ENCODE results near the gene DGKI. TPM values are rescaled to one million over a fixed set of nuclear protein-coding genes. Genes with fewer than 3 reads are reported as not detected.
A peak's percentile ranks its signal among the peaks of the same experiment; 100 is the strongest.

DGKI gene
- polyA plus RNA-seq, 1 experiment, result 1.4 TPM

DNA sequence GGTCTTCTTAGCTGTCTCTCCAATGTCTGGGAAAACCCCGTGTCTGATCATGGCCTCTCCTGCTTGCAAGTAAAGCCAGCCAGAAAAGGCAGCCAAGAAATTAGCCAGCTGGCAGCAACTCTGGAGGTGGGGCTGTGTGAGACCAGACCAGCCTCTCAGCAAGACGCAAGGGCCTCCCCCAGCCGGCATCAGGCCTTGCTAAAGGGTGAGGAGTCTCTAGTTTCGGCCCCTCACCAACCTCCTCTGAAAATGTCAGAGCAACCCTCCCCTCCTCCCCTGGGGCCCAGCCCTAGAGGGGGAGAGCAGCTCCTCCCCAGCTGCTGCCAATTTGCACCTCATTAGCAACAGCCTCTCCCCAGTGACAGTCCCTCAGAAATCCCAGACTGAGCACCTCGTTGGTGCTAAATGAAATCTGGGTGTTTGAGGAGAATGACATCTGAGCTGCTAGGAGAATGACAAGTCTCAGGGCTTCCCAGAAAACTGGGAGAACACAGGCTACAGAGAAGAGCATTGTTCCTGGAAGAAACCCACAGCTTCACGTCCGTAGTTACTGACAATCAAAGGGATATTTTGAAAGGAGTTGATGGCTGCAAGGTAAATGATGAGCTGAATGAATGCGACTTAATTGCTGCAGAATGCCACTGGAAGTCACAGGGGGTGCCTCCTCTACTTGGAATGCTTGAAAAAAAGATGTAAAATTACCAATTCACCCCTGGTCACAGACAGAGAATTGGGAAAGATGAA lies 25.9 kb downstream of the DGKI start:
- H3K4me3 ChIP-seq (ENCODE audit: low read depth, low read length), result no peak overlapping the region
- H3K36me3 ChIP-seq (ENCODE audit: control insufficient read depth, insufficient read depth, low read length), result no peaks in the 10 kb centered on the region
- TF ChIP-seq, protein P1, sequence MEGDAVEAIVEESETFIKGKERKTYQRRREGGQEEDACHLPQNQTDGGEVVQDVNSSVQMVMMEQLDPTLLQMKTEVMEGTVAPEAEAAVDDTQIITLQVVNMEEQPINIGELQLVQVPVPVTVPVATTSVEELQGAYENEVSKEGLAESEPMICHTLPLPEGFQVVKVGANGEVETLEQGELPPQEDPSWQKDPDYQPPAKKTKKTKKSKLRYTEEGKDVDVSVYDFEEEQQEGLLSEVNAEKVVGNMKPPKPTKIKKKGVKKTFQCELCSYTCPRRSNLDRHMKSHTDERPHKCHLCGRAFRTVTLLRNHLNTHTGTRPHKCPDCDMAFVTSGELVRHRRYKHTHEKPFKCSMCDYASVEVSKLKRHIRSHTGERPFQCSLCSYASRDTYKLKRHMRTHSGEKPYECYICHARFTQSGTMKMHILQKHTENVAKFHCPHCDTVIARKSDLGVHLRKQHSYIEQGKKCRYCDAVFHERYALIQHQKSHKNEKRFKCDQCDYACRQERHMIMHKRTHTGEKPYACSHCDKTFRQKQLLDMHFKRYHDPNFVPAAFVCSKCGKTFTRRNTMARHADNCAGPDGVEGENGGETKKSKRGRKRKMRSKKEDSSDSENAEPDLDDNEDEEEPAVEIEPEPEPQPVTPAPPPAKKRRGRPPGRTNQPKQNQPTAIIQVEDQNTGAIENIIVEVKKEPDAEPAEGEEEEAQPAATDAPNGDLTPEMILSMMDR (IDR thresholded peaks at IDR 0.05; ENCODE audit: insufficient read depth, low read depth, low read length), result no peak
- ChIA-PET POLR2A (interaction anchor here (0.7 kb wide), 1 partner anchor 30 kb away, joined by 7 read pairs; no protein-coding TSS in a partner anchor), CTCF (interaction anchor here (0.6 to 1.7 kb wide), 5 partner anchors 72 to 187 kb away, joined by 3 to 4 read pairs (median 3); partner anchors contain the start of gene CREB3L2)
- H3K27me3 ChIP-seq (ENCODE audit: control insufficient read depth, insufficient read depth, low read length), result no peaks in the 10 kb centered on the region
- DNase-seq (ENCODE audit: low read depth), result peak; percentile 23

DNA sequence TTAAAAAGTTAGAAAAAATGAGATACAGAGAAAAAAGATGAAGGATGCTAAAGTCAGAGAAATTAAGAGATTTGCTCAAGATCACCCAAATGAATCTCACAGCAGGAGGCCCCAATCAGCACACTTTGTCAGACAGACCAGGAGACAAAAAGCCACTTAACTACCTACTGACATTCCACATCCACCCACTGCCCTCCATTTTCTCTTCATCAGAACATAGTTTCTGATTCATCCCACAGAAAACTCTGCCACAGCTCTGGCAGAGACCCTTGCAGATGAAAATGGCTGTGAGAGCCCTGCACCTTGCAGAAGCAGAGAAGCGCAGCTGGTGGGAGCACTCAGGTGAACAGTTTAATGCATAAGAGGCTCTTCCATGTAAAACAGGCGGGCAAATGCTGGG lies 26.6 kb downstream of the DGKI start:
- ChIA-PET CTCF (interaction anchor here (1.3 kb wide), 1 partner anchor 81 kb away, joined by 3 read pairs; no protein-coding TSS in a partner anchor), POLR2A (no interaction called here)
- H3K27me3 ChIP-seq (ENCODE audit: control insufficient read depth, insufficient read depth, low read length), result no peaks in the 10 kb centered on the region
- H3K4me3 ChIP-seq (ENCODE audit: low read depth, low read length), result no peak overlapping the region
- TF ChIP-seq, protein P1 (IDR thresholded peaks at IDR 0.05; ENCODE audit: insufficient read depth, low read depth, low read length), result no peak
- DNase-seq (ENCODE audit: low read depth), result no peak
- no peaks in the 10 kb centered on the region for H3K36me3 ChIP-seq (ENCODE audit: control insufficient read depth, insufficient read depth, low read length)

DNA sequence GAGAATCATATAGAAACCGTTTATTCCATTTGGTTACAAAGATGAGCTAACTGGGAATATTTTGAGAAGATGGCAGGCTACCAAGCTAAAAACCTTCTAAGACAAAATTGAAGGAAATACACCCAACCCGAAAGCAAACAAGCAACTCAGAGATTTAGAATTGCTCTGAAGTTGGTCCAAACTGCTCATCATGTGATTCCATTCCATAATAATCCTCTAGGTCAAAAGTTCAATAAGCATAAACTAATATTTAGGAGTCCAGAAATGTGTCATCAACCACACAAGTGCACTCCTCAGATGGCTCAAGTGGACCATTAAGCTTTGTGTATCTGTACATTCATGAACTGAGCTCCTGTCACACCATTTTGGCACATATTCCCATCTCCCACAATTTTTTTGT lies 28.7 kb downstream of the DGKI start:
- POLR2A ChIA-PET, result no interaction called here
- H3K4me3 ChIP-seq (ENCODE audit: low read depth, low read length), result no peak overlapping the region
- no peaks in the 10 kb centered on the region for H3K27me3 ChIP-seq (ENCODE audit: control insufficient read depth, insufficient read depth, low read length)
- CTCF ChIA-PET, result interaction anchor here (0.6 to 1.9 kb wide), 3 partner anchors 56 to 162 kb away, joined by 3 to 5 read pairs (median 3); no protein-coding TSS in a partner anchor
- DNase-seq (ENCODE audit: low read depth), result no peak
- no peaks in the 10 kb centered on the region for H3K36me3 ChIP-seq (ENCODE audit: control insufficient read depth, insufficient read depth, low read length)
- TF ChIP-seq, protein P1 (IDR thresholded peaks at IDR 0.05; ENCODE audit: insufficient read depth, low read depth, low read length), result no peak

DNA sequence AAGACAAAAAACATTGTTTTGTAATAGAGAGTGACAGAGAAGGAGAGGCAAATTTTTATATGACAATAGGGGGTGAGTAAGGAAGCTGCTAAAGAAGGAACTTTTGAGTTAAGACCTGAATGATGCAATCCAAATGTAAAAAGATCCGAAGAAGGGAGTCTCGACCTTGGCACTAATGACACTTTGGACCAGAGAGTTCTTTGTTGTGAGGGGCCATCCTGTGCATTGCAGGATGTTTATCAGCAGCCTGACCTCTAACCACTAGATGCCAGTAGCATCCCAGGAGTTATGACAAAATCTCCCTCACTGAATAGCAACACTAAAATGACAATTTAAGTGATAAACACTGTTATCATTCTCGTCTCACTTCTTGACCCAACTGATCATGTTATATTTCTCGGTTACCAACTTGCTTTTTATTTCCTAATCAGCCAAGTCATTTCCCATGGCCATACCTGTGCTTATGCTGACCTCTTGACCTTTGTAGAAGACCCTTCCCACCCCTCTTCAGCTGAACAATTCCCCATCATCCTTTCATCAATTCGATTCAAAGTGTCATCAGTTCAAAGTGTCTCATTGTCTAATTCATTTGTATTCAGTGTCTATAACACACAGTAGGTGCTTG lies 30.0 kb downstream of the DGKI start:
- no peak for DNase-seq (ENCODE audit: low read depth)
- POLR2A ChIA-PET, result no interaction called here
- H3K27me3 ChIP-seq (ENCODE audit: control insufficient read depth, insufficient read depth, low read length), result no peaks in the 10 kb centered on the region
- CTCF ChIA-PET, result interaction anchor here (0.7 to 1.9 kb wide), 3 partner anchors 13 to 160 kb away, joined by 3 to 5 read pairs (median 3); no protein-coding TSS in a partner anchor
- H3K36me3 ChIP-seq (ENCODE audit: control insufficient read depth, insufficient read depth, low read length), result no peaks in the 10 kb centered on the region
- TF ChIP-seq, protein P1 (IDR thresholded peaks at IDR 0.05; ENCODE audit: insufficient read depth, low read depth, low read length), result peak; percentile 51
- H3K4me3 ChIP-seq (ENCODE audit: low read depth, low read length), result no peak overlapping the region

DNA sequence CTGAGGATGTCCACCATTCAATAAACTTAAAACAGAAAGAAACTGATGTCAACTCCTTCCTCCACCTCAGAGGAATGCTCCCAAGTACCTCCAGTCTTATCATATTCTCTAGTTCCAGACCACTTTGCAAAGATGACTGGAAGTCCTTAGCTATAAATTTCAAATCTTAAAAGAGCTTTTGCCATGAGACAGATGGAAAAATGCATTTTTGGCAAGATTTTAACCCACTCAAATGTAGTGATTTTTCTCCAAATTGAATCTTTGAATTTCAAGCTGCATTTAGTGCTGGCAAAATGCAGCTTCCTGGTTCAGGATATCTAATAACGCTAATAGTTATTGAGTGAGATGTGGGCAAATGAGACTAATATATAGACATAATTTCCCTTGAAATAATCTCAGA lies 33.2 kb downstream of the DGKI start:
- CTCF ChIA-PET, result interaction anchor here (1.1 to 1.3 kb wide), 3 partner anchors 9 to 158 kb away, joined by 3 to 6 read pairs (median 3); no protein-coding TSS in a partner anchor
- TF ChIP-seq, protein P1 (IDR thresholded peaks at IDR 0.05; ENCODE audit: insufficient read depth, low read depth, low read length), result no peak
- POLR2A ChIA-PET, result no interaction called here
- H3K27me3 ChIP-seq (ENCODE audit: control insufficient read depth, insufficient read depth, low read length), result no peaks in the 10 kb centered on the region
- no peaks in the 10 kb centered on the region for H3K36me3 ChIP-seq (ENCODE audit: control insufficient read depth, insufficient read depth, low read length)
- DNase-seq (ENCODE audit: low read depth), result no peak
- H3K4me3 ChIP-seq (ENCODE audit: low read depth, low read length), result no peak overlapping the region
